Lung (tissue), 12 donors: ENCODE results near the gene ASTN2. TPM values are rescaled to one million over a fixed set of nuclear protein-coding genes. Genes with fewer than 3 reads are reported as not detected.

Source experiments
- ATAC-seq: fragments of 200-7000 bp; cut with Tn5 transposase; one replicate; pipeline ENCODE4 v1.9.1; 2020; ENCODE audit warnings: moderate number of reproducible peaks; ENCODE audit not compliant: insufficient read depth, low FRiP score
- DNase-seq, 3 donors: peaks; one replicate each; pipeline ENCODE4 v3.0.0-alpha.2; 2013 to 2017
- H3K27ac ChIP-seq, 2 donors: one replicate each; pipeline ENCODE4 v1.5.1; 2013; ENCODE audit warnings: mild to moderate bottlenecking in 2 of 2, moderate library complexity in 2 of 2, control low read depth in 1 of 2, inconsistent platforms in 1 of 2, low read depth in 1 of 2, low read length in 1 of 2
- H3K27me3 ChIP-seq, 3 donors: one replicate each; pipeline ENCODE4 v1.5.1; 2013; ENCODE audit warnings: low read length in 2 of 3; ENCODE audit not compliant: control insufficient read depth in 3 of 3, insufficient read depth in 3 of 3
- H3K36me3 ChIP-seq, 4 donors: one replicate each; pipeline ENCODE4 v1.5.1; 2013; ENCODE audit warnings: low read length in 4 of 4, mild to moderate bottlenecking in 1 of 4, moderate library complexity in 1 of 4; ENCODE audit not compliant: control insufficient read depth in 4 of 4, insufficient read depth in 4 of 4
- H3K4me1 ChIP-seq, 5 donors: one replicate each; pipeline ENCODE4 v1.5.1; 2013; ENCODE audit warnings: low read length in 5 of 5, mild to moderate bottlenecking in 2 of 5, moderate library complexity in 1 of 5; ENCODE audit not compliant: control insufficient read depth in 5 of 5, insufficient read depth in 5 of 5
- H3K4me3 ChIP-seq: one replicate; pipeline ENCODE4 v1.5.1; 2013; ENCODE audit warnings: mild to moderate bottlenecking, control low read depth, moderate library complexity
- H3K9ac ChIP-seq, 2 donors: one replicate each; pipeline ENCODE4 v1.5.1; 2013; ENCODE audit warnings: low read length in 2 of 2, control low read depth in 1 of 2; ENCODE audit not compliant: insufficient read depth in 1 of 2
- H3K9me3 ChIP-seq, 4 donors: one replicate each; pipeline ENCODE4 v1.5.1; 2013; ENCODE audit warnings: low read length in 3 of 4, mild to moderate bottlenecking in 1 of 4, moderate library complexity in 1 of 4; ENCODE audit not compliant: control insufficient read depth in 4 of 4, insufficient read depth in 3 of 4
- WGBS, 2 donors: extraction: QIAGEN DNeasy Blood & Tissue Kit; methylation state at CpG; one replicate each; pipeline ENCODE4 v1.1.7; 2013; 5-methylcytosine and 5-hydroxymethylcytosine counted together
- polyA plus RNA-seq, 2 donors: library from polyadenylated mRNA; stranded (reverse); fragments of 200-250 nt; gene quantifications; one replicate each; pipeline ENCODE4 v1.2.1, GENCODE V29; 2013
- total RNA-seq, 2 donors: library from RNA; depleted of rRNA in 1 of 2; stranded (reverse); fragments of >200 nt in 1 of 2; gene quantifications; one replicate each; pipeline ENCODE4 v1.2.1, GENCODE V29; 2014 to 2021
- TF ChIP-seq, protein P1 (sequence below): IDR thresholded peaks from 2 replicates; pipeline ENCODE4 v1.5.1; 2012; ENCODE audit warnings: mild to moderate bottlenecking; ENCODE audit errors: control extremely low read depth, extremely low read depth
- donor health status: control.
- donor health status: control.
- donor health status: Bipolar disorder and iron deficiency.
- donor health status: healthy.
- donor health status: DM: yes; HTN: yes; CAD: no.

Gene ASTN2
- total and polyA plus RNA-seq, 4 donors: 1.4 to 7.0 (median 3.3) TPM

DNA sequence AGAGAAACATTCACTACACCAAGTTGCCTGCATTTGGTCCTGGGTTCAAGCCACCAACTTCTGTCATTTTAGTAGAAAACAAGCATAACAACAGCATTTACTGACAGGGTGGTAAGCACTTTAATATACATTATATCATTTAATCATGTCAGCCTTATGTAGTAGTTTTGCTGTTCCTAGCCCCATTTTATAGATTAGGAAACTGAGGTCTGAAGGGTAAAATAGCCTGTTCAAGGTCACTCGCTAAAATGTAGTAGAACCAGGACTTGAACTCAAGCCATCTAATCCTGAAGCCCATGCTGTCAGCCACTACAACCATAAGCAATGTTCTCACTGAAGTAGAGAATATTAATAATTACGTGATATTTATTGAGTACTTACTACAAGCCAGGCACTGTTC, 787.4 kb downstream of the ASTN2 start:
- no peaks in the 10 kb centered on the region for H3K27me3 ChIP-seq
- peaks cover 0 to 2% (median 0%) of the 10 kb centered on the region in 4 donors for H3K36me3 ChIP-seq
- 96 to 98% methylated on average over 2 of the region's 2 CpGs for WGBS, 2 donors
- no peak overlapping the region for H3K4me3 ChIP-seq
- H3K4me1 ChIP-seq: peaks cover 0 to 14% (median 5%) of the 10 kb centered on the region in 5 donors
- TF ChIP-seq, protein P1, sequence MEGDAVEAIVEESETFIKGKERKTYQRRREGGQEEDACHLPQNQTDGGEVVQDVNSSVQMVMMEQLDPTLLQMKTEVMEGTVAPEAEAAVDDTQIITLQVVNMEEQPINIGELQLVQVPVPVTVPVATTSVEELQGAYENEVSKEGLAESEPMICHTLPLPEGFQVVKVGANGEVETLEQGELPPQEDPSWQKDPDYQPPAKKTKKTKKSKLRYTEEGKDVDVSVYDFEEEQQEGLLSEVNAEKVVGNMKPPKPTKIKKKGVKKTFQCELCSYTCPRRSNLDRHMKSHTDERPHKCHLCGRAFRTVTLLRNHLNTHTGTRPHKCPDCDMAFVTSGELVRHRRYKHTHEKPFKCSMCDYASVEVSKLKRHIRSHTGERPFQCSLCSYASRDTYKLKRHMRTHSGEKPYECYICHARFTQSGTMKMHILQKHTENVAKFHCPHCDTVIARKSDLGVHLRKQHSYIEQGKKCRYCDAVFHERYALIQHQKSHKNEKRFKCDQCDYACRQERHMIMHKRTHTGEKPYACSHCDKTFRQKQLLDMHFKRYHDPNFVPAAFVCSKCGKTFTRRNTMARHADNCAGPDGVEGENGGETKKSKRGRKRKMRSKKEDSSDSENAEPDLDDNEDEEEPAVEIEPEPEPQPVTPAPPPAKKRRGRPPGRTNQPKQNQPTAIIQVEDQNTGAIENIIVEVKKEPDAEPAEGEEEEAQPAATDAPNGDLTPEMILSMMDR: no peak
- H3K9me3 ChIP-seq: no peaks in the 10 kb centered on the region
- ATAC-seq (no peak), DNase-seq (no peak)
- no peak overlapping the region for H3K9ac ChIP-seq
- H3K27ac ChIP-seq: no peak overlapping the region

DNA sequence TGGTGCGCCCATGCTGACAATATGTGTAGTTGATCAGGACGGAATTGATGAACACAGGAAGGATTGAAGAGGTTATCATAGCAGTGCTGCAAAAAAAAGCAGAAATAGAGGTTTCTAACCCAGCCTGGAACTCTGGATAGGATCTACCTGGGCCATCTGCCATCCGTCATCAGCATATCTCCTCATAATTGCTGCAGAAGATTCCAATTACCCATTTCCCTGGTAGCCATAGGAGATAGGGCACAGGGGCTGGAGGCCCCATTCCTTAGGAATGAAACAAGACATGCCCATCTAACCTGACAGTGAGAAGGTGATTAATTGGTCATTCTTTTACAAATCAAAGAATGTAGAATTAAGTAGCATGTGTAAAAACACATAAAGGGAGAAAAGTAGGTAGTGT, 788.1 kb downstream of the ASTN2 start:
- no peak for DNase-seq
- H3K27me3 ChIP-seq: no peaks in the 10 kb centered on the region
- no peak overlapping the region for H3K9ac ChIP-seq
- H3K4me3 ChIP-seq: no peak overlapping the region
- WGBS, 2 donors: 96 to 98% methylated on average over 3 of the region's 3 CpGs
- H3K36me3 ChIP-seq: peaks cover 0 to 2% (median 0%) of the 10 kb centered on the region in 4 donors
- H3K4me1 ChIP-seq: peaks cover 0 to 14% (median 5%) of the 10 kb centered on the region in 5 donors
- H3K27ac ChIP-seq: no peak overlapping the region
- TF ChIP-seq, protein P1: no peak
- no peak for ATAC-seq
- H3K9me3 ChIP-seq: no peaks in the 10 kb centered on the region

DNA sequence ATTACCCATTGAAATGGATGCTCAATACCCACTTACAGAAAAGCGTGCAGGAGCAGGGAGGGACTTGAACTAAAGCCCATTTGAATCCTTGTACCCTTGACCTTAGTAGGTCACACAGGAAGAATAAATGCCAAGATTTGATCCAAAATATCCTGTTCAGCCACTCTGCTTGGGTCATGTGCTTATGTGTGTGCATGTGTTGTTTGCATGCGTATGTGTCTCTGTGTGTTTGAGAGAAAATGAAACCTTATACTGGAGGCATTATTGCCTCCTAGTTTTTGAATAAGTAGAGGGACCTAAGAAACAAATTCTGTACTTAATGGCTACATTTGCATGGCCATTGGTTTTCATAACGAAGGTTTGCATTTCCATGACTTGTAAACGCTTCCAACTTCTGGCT, 791.1 kb downstream of the ASTN2 start:
- TF ChIP-seq, protein P1: no peak
- WGBS, 2 donors: 78 to 81% methylated on average over 4 of the region's 4 CpGs
- no peak overlapping the region for H3K9ac ChIP-seq
- H3K4me1 ChIP-seq: peaks cover 0 to 9% (median 4%) of the 10 kb centered on the region in 5 donors
- H3K36me3 ChIP-seq: peaks cover 0 to 2% (median 0%) of the 10 kb centered on the region in 4 donors
- ATAC-seq (no peak), DNase-seq (no peak)
- no peak overlapping the region for H3K27ac ChIP-seq
- H3K4me3 ChIP-seq: no peak overlapping the region
- peaks cover 0 to 2% (median 0%) of the 10 kb centered on the region in 4 donors for H3K9me3 ChIP-seq
- no peaks in the 10 kb centered on the region for H3K27me3 ChIP-seq

DNA sequence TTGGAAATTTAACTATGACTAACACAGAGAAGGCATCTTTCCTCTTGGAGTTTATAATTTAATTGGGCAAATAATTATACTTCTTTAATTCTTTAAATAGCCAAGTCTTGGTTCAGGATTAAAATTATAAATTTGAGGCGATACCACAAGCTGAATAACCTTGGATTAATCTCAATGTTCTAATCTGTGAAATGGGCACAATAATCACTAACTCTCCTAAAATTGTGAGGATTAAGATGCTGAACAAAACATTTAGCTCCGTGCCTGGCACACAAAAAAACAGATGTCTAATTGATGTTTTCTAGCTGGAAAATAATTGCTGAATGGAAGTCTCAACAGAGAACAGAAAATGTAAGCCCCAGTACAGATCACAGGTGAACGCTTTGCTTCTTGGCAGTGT, 797.5 kb downstream of the ASTN2 start:
- 93 to 96% methylated on average over 3 of the region's 3 CpGs for WGBS, 2 donors
- no peak for DNase-seq
- TF ChIP-seq, protein P1: no peak
- Histone ChIP-seq H3K4me1 (peaks cover 0 to 4% (median 0%) of the 10 kb centered on the region in 5 donors), H3K27ac (no peak overlapping the region), H3K4me3 (no peak overlapping the region), H3K9me3 (peaks cover 0 to 2% (median 0%) of the 10 kb centered on the region in 4 donors), H3K9ac (no peak overlapping the region), H3K36me3 (peaks cover 0 to 4% (median 0%) of the 10 kb centered on the region in 4 donors), H3K27me3 (no peaks in the 10 kb centered on the region)
- ATAC-seq: no peak
